ENCODE results near the gene ATPAF2. TPM values are rescaled to one million over a fixed set of nuclear protein-coding genes. Genes with fewer than 3 reads are reported as not detected.

The ATPAF2 gene
- total and polyA plus RNA-seq, 8 donors, result 5.4 to 250 (median 19.1) TPM

- H3K27me3 ChIP-seq, result no peaks in the 10 kb centered on the region
- no peak overlapping the region for H3K4me3 ChIP-seq
- peaks cover 0 to 59% (median 49%) of the 10 kb centered on the region in 4 donors for H3K36me3 ChIP-seq
- H3K27ac ChIP-seq, result no peak overlapping the region
- intact Hi-C loops (cut with DNase I; ENCODE audit: low total_unique reads), result no loop called here
- no peak for TF ChIP-seq CTCF (IDR thresholded peaks at IDR 0.05)
- TF ChIP-seq EP300 (IDR thresholded peaks at IDR 0.05), result no peak
- H3K9me3 ChIP-seq, result no peaks in the 10 kb centered on the region
- no peaks in the 10 kb centered on the region for H3K4me1 ChIP-seq
- no peak for DNase-seq
- WGBS, 5 donors, result 62 to 98% (median 84%) methylated on average over 4 to 5 of the region's 5 CpGs
Measured at GRCh38 chr17:18008496-18009268, 30.3 kb downstream of the ATPAF2 start.

GRCh38 chr17:18006495-18007239 is 32.3 kb downstream of the ATPAF2 start:
- no peaks in the 10 kb centered on the region for H3K9me3 ChIP-seq
- H3K36me3 ChIP-seq, result peaks cover 0 to 57% (median 45%) of the 10 kb centered on the region in 4 donors
- no peaks in the 10 kb centered on the region for H3K4me1 ChIP-seq
- intact Hi-C loops (cut with DNase I; ENCODE audit: low total_unique reads), result no loop called here
- no peak overlapping the region for H3K4me3 ChIP-seq
- WGBS, 5 donors, result 77 to 89% (median 79%) methylated on average over 20 to 31 of the region's 31 CpGs
- TF ChIP-seq POLR2A (IDR thresholded peaks at IDR 0.05), result no peak
- TF ChIP-seq POLR2AphosphoS5 (IDR thresholded peaks at IDR 0.05), result no peak
- TF ChIP-seq CTCF (IDR thresholded peaks at IDR 0.05), result no peak
- TF ChIP-seq EP300 (IDR thresholded peaks at IDR 0.05), result no peak
- H3K27me3 ChIP-seq, result no peaks in the 10 kb centered on the region
- no peak for DNase-seq
- H3K27ac ChIP-seq, result no peak overlapping the region

- intact Hi-C loops (cut with DNase I; ENCODE audit: low total_unique reads), result no loop called here
- WGBS, 5 donors, result 50 to 69% (median 62%) methylated on average over 3 of the region's 3 CpGs
- Histone ChIP-seq H3K27me3 (no peaks in the 10 kb centered on the region), H3K27ac (no peak overlapping the region), H3K4me3 (no peak overlapping the region), H3K36me3 (peaks cover 0 to 48% (median 38%) of the 10 kb centered on the region in 4 donors), H3K9me3 (no peaks in the 10 kb centered on the region), H3K4me1 (no peaks in the 10 kb centered on the region)
- no peak for DNase-seq
- TF ChIP-seq POLR2AphosphoS5 (IDR thresholded peaks at IDR 0.05) (no peak), EP300 (IDR thresholded peaks at IDR 0.05) (no peak), POLR2A (IDR thresholded peaks at IDR 0.05) (no peak), CTCF (IDR thresholded peaks at IDR 0.05) (no peak)
Measured at GRCh38 chr17:18005496-18005895, 33.5 kb downstream of the ATPAF2 start.

GRCh38 chr17:18004884-18005305 is 34.1 kb downstream of the ATPAF2 start:
- 84 to 87% (median 85%) methylated on average over 9 of the region's 9 CpGs for WGBS, 5 donors

More at GRCh38 chr17:18004884-18005305, 34.1 kb downstream of the ATPAF2 start:
- intact Hi-C loops (cut with DNase I; ENCODE audit: low total_unique reads), result no loop called here
- Histone ChIP-seq H3K27ac (no peak overlapping the region), H3K4me3 (no peak overlapping the region), H3K27me3 (no peaks in the 10 kb centered on the region), H3K36me3 (peaks cover 0 to 42% (median 35%) of the 10 kb centered on the region in 4 donors), H3K4me1 (no peaks in the 10 kb centered on the region), H3K9me3 (no peaks in the 10 kb centered on the region)
- no peak for TF ChIP-seq POLR2A (IDR thresholded peaks at IDR 0.05)
- TF ChIP-seq POLR2AphosphoS5 (IDR thresholded peaks at IDR 0.05), result no peak
- TF ChIP-seq EP300 (IDR thresholded peaks at IDR 0.05), result no peak
- peak in 1 of 7 experiments; percentile 16 for TF ChIP-seq CTCF (IDR thresholded peaks at IDR 0.05)
- no peak for DNase-seq
